ENCODE results near the gene PLXND1.

The PLXND1 gene

GRCh38 chr3:129507181-129507831 lies 99.2 kb downstream of the PLXND1 start:
- no peak for DNase-seq (ENCODE audit: low read depth, low spot score)

GRCh38 chr3:129506231-129506742 lies 100.2 kb downstream of the PLXND1 start:
- no peak for DNase-seq (ENCODE audit: low read depth, low spot score)

GRCh38 chr3:129505341-129505740 lies 101.1 kb downstream of the PLXND1 start:
- DNase-seq (ENCODE audit: low read depth, low spot score): no peak

All from ELF-1 (cell line).